ENCODE results near the gene BAHCC1. TPM values are rescaled to one million over a fixed set of nuclear protein-coding genes. Genes with fewer than 3 reads are reported as not detected.

The BAHCC1 gene
- total RNA-seq, 1 donor, result 11.2 TPM

- Histone ChIP-seq H3K79me2 (ENCODE audit: insufficient read depth, low read length) (no peaks in the 10 kb centered on the region), H3K9me3 (ENCODE audit: low read depth, low read length) (no peaks in the 10 kb centered on the region), H3K36me3 (ENCODE audit: insufficient read depth, low read length) (no peaks in the 10 kb centered on the region), H3K27ac (ENCODE audit: low read depth, low read length) (no peak overlapping the region), H3K4me1 (ENCODE audit: insufficient read depth, low read length) (peaks cover under 1% of the 10 kb centered on the region), H3K27me3 (ENCODE audit: insufficient read depth, low read length) (peaks cover 19% of the 10 kb centered on the region), H3K4me2 (ENCODE audit: insufficient read depth, low read length) (no peak overlapping the region), H3K4me3 (ENCODE audit: insufficient read depth, low read length) (no peak overlapping the region), H4K20me1 (ENCODE audit: insufficient read depth, low read length) (no peaks in the 10 kb centered on the region), H2AFZ (ENCODE audit: low read length) (peak overlapping the region; percentile 3)
- DNase-seq (ENCODE audit: insufficient read length, low spot score, missing footprints), result no peak
- no peak for TF ChIP-seq CTCF (IDR thresholded peaks at IDR 0.05; ENCODE audit: extremely low read depth, low read depth, low read length)
These were observed 99.5 kb downstream of the BAHCC1 start for GRCh38 chr17:81494626-81495377.

GRCh38 chr17:81498953-81499600 is 103.8 kb downstream of the BAHCC1 start:
- Histone ChIP-seq H3K27me3 (ENCODE audit: insufficient read depth, low read length) (peaks cover 12% of the 10 kb centered on the region), H3K4me1 (ENCODE audit: insufficient read depth, low read length) (peaks cover 4% of the 10 kb centered on the region), H3K4me2 (ENCODE audit: insufficient read depth, low read length) (no peak overlapping the region), H3K27ac (ENCODE audit: low read depth, low read length) (no peak overlapping the region), H3K9me3 (ENCODE audit: low read depth, low read length) (no peaks in the 10 kb centered on the region), H3K79me2 (ENCODE audit: insufficient read depth, low read length) (no peaks in the 10 kb centered on the region), H2AFZ (ENCODE audit: low read length) (no peak overlapping the region), H3K4me3 (ENCODE audit: insufficient read depth, low read length) (no peak overlapping the region), H3K36me3 (ENCODE audit: insufficient read depth, low read length) (no peaks in the 10 kb centered on the region), H4K20me1 (ENCODE audit: insufficient read depth, low read length) (no peaks in the 10 kb centered on the region)
- TF ChIP-seq CTCF (IDR thresholded peaks at IDR 0.05; ENCODE audit: extremely low read depth, low read depth, low read length), result no peak
- no peak for DNase-seq (ENCODE audit: insufficient read length, low spot score, missing footprints)

GRCh38 chr17:81499601-81499970 is 104.3 kb downstream of the BAHCC1 start:
- Histone ChIP-seq H3K36me3 (ENCODE audit: insufficient read depth, low read length) (no peaks in the 10 kb centered on the region), H3K9me3 (ENCODE audit: low read depth, low read length) (no peaks in the 10 kb centered on the region), H3K4me3 (ENCODE audit: insufficient read depth, low read length) (no peak overlapping the region), H3K27ac (ENCODE audit: low read depth, low read length) (no peak overlapping the region), H2AFZ (ENCODE audit: low read length) (no peak overlapping the region), H3K4me1 (ENCODE audit: insufficient read depth, low read length) (peaks cover 4% of the 10 kb centered on the region), H3K27me3 (ENCODE audit: insufficient read depth, low read length) (peaks cover 12% of the 10 kb centered on the region), H3K79me2 (ENCODE audit: insufficient read depth, low read length) (no peaks in the 10 kb centered on the region), H3K4me2 (ENCODE audit: insufficient read depth, low read length) (no peak overlapping the region), H4K20me1 (ENCODE audit: insufficient read depth, low read length) (no peaks in the 10 kb centered on the region)
- no peak for DNase-seq (ENCODE audit: insufficient read length, low spot score, missing footprints)
- no peak for TF ChIP-seq CTCF (IDR thresholded peaks at IDR 0.05; ENCODE audit: extremely low read depth, low read depth, low read length)

- Histone ChIP-seq H4K20me1 (ENCODE audit: insufficient read depth, low read length) (no peaks in the 10 kb centered on the region), H3K4me1 (ENCODE audit: insufficient read depth, low read length) (peaks cover 4% of the 10 kb centered on the region), H3K79me2 (ENCODE audit: insufficient read depth, low read length) (no peaks in the 10 kb centered on the region), H3K27me3 (ENCODE audit: insufficient read depth, low read length) (peaks cover 11% of the 10 kb centered on the region), H3K4me3 (ENCODE audit: insufficient read depth, low read length) (no peak overlapping the region), H3K9me3 (ENCODE audit: low read depth, low read length) (no peaks in the 10 kb centered on the region), H2AFZ (ENCODE audit: low read length) (peak overlapping the region; percentile 35), H3K27ac (ENCODE audit: low read depth, low read length) (no peak overlapping the region), H3K36me3 (ENCODE audit: insufficient read depth, low read length) (no peaks in the 10 kb centered on the region), H3K4me2 (ENCODE audit: insufficient read depth, low read length) (no peak overlapping the region)
- DNase-seq (ENCODE audit: insufficient read length, low spot score, missing footprints), result peak; percentile 87
- no peak for TF ChIP-seq CTCF (IDR thresholded peaks at IDR 0.05; ENCODE audit: extremely low read depth, low read depth, low read length)
These were observed 104.8 kb downstream of the BAHCC1 start for GRCh38 chr17:81500047-81500446.

Data from osteoblast (primary cell).